Measurements from ENCODE around the gene MMP23B.
"Not testable (repeated sequence)": the region's sequence is repeated elsewhere in the genome, so short reads cannot be mapped to it uniquely, and the experiment has no call there.

The MMP23B gene

DNA sequence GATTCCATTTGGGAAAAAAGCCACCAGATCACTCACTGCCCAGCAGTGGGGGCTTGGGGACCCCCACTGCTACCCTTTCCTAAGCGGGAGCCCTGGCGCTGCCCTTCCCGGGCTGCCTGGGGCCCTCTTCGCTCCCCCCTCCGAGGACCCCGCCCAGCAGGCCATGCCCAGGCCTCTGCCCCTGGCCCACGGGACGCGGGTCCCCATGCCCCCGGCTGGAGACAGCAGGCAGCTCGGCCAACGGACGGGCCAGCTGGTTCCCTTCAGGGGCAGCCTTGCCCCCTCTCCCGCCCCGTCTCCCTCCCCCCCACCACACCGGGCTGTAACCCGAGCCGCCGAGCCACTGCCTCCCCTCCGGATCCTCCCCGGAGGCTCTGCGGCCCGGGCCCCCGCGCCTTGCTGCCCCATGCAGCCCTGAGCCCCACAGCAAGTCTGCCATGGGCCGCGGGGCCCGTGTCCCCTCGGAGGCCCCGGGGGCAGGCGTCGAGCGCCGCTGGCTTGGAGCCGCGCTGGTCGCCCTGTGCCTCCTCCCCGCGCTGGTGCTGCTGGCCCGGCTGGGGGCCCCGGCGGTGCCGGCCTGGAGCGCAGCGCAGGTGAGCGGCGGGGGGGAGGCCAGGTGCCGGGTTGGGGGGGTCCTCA is at the start of gene MMP23B:
Gene MMP23B (plus strand): TSS at position 392 of the 639 bp plus-strand sequence. CDS start 46 bp downstream, at position 438.
- DNase-seq (ENCODE audit: low read depth in 2 of 2), result no peak

DNA sequence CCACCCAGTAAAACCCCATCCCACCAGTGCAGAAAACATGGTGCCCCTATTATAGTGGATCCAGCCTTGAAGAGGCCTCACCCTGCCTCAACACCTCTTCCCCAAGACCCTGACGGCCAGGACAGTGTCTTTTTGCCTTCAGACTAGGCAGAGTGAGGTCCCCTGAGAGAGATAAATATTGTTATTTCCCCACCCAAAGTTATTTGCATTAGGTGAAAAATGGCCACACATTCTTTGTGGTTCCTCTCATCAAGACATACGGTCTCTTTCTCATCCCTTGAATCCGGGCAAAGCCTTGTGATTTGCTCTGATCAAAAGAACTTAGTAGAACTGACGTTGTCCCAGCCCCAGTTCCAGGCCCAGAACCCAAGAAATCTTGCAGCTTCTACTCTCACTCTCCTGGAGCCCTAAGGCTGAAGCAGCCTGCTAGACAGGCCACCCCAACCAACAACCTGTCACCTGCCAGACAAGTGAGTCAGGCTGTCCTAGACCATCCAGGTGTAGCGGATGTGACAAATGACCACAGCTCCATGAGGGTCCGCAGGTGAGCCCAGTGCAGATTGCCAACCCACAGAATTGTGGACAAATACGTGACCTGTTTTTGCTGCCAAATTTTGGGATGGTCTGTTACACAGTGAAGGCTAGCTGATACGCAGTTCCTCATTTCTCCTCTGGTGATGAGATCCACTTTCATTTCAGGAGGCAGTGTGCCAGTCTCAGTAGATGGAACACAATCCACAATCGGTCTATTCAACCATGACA is 49.2 kb upstream of the MMP23B start:
- DNase-seq (ENCODE audit: low read depth in 2 of 2), result no peak

DNA sequence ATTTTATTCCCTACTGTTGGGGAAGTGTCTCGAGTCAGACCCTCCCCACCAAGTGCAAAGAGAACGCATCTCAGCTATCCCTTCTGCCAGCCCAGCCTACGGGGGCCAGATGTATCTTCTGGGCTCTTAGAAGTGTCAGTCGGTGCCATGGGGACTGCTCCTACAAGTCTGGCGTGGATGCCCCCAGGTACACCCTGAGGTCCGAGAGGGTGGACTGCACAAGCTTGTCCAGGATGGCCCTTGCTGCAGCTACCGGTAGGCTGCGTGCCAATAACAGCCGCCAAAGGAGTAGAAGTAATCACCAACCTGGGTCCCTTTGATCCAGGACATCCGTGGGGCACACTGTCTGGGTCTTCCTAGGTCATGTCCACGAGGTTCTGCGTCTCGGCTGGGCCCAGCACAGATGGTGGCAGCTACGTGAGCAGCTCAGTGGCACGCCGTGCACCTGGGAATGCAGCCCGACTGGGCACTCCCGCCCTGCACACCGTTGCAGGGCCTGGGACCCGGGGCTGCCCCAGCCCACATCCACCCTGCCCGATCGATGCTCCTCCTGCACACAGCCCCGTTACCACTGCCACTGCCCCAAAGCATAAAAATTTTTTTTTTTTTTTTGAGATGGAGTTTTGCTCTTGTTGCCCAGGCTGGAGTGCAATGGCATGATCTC is 48.5 kb upstream of the MMP23B start:
- DNase-seq (ENCODE audit: low read depth in 2 of 2), result no peak

DNA sequence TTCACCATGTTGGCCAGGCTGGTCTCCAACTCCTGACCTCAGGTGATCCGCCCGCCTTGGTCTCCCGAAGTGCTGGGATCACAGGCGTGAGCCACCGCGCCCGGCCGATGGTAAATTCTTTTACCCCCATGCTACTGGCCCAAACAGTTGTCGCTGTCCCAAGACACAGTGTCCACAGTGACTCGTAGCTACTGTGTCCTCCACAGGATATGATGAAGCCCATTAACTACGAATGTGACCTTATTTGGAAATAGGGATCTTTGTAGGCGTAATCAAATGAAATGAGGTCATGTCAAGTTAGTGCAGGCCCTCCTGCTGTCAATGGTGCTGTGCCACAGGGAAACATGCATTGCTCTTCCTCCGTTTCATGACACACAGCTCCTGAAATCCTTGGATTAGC is 40.5 kb upstream of the MMP23B start:
- no peak for DNase-seq (ENCODE audit: low read depth in 2 of 2)

DNA sequence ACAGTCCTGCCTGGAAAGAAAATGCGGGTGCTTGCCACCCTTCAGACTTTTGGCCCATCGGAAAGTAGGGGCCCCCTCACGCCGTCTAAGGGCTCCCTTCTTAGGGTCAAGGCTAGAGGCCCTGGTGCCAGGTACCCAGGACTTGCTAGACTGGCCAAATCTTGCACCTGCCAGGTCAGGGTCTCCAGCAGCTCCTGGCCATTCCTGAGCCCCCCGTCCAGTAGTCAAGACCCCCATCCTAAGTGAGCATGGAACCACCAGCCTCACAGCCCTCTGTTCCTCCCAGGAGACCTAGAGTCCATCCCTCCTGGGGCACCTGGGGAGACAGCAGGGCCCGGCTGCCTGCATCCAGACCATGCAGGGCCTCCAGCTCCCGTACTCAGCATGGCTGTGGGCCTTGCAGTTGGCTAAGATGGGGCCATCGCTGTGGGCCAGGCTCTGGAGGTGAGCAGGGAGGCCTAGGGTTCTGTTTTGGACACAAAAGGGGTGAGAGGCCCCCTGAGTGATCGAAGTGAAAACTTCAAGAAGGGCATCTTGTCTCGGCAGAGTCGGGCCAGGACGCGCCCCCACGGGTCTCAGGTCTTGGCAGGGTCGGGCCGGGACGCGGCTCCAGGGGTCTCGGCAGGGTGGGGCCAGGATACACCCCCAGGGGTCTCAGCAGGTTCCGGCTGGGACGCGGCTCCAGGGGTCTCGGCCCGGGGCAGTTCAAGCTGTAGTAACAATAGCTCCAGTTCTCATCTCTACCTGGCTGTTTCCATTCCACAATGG is 38.0 kb upstream of the MMP23B start:
- no peak for DNase-seq (ENCODE audit: low read depth in 2 of 2)

DNA sequence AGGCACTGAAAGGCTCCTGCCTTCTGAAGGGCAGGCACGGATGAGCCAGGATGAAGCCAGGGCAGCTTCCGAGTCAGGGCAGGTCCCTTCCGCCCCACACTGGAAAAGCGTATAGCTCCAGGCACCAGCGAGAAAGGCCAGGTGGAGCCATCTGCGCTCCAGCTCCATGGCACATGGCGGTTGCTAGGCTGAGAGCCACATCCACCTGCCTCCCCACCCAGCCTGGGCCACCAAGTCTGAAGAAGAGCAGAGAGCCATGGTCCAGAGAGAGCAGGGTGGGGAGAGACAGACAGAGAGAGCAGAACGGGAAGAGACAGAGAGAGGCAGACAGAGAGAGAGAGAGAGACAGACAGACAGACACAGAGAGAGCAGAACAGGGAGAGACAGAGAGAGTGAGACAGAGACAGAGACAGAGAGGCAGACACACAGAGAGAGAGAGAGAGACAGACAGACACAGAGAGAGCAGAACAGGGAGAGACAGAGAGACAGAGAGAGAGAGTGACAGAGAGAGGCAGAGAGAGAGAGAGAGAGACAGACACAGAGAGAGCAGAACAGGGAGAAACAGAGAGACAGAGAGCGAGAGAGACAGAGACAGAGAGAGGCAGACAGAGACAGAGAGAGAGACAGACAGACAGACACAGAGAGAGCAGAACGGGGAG is 37.2 kb upstream of the MMP23B start:
- DNase-seq (ENCODE audit: low read depth in 2 of 2), result no peak

DNA sequence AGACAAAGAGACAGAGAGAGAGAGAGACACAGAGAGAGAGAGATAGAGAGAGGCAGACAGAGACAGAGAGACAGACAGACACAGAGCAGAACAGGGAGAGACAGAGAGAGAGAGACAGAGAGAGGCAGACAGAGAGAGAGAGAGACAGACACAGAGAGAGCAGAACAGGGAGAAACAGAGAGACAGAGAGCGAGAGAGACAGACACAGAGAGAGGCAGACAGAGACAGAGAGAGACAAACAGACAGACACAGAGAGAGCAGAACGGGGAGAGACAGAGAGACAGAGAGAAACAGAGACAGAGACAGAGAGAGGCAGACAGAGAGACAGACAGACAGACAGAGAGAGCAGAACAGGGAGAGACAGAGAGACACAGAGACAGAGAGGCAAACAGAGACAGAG is 36.6 kb upstream of the MMP23B start:
- DNase-seq (ENCODE audit: low read depth in 2 of 2), result not testable (repeated sequence)

DNA sequence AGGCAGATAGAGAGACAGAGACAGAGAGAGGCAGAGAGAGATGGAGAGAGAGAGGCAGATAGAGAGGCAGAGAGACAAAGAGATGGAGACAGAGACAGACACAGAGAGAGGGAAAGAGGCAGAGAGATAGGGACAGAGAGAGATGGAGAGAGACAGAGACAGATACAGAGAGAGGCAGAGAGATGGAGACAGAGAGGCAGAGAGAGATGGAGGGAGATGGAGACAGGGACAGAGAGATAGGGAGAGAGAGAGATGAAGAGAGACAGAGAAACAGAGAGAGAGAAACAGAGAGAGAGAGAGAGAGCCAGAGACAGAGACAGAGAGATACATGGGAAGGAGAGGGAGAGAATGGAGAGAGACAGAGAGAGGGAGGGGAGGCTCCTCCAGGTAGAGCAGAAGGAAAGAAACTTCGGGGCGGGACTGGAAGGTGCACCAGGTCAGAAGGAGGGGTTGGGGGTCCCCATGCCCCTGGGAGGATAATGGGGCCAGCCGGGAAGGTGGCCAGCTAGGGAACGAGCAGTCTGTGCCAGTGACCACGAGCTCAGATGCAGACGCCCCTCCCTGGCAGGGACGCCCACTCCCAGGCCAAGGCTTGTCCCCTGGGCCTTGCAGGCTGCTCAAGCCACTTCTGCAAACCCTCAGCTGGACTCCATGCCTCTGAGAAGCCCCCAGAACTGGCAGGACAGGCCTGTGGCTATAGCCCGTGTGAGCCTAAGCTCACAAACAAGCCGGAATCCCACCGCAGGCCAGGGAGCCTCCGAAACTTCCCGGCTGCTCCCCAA is 35.3 kb upstream of the MMP23B start:
- no peak for DNase-seq (ENCODE audit: low read depth in 2 of 2)

DNA sequence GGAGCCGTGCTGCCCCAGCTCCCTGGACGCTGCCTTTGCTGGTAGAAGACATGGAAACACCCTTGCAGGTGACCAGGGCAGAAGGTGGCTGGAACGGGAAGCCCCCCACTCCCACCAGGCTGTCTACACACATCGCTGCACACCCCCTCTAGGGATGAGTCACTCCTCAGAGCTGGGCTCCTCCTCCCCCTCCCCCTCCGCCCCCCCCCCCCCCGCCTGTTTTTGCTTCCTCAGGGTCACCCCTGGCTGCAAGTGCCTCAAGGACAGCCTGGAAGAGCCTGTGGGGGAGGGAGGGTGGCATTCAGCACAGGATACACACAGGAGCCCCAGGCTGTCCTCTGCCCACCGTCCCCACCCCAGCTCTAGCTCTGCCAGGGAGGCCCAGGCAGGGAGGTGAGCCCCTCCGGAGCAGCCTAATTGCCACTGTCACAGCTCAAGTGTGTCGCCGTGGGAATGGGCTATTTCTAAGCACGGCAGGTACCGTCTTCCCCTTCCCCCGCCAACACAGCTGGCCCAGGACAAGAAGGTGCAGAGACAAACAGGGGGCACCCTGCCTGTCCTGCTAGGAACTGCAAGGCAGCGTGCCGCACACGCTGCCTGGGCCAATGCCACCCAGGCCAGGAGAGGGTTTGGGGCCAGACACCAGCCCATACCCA is 34.6 kb upstream of the MMP23B start:
- DNase-seq (ENCODE audit: low read depth in 2 of 2), result no peak

DNA sequence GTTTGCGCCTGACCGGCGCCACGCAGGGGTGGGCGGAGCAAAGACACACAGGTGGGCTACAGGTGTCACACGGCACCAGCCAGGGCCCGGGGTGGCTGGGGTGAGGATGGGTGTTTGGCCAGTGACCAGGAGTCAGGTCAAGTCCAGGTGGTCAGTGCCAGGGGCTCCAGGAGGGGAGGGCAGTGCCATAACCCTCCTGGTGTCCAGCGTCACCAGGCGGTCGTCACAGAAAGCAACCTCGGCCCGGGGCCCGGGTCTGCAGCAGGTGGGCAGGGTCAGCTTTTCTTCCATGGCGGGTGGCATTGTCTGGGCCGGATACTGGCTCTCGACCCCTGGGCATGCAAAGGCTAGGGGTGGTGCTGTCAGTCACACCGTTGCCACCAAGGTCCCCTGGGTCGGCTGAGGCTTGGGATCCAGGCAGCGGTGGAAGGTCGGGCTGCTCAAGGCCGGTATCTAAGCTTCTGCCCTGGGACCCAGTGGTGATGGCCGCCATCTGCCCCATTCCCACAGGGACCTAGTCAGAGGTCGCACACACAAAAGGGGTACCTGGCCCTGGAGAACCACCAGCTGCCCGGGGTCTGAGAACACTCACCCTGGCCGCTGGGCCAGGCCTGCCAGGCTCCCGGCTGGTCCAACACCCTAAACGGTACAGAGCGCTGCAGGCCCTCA is 33.8 kb upstream of the MMP23B start:
- DNase-seq (ENCODE audit: low read depth in 2 of 2), result no peak

DNA sequence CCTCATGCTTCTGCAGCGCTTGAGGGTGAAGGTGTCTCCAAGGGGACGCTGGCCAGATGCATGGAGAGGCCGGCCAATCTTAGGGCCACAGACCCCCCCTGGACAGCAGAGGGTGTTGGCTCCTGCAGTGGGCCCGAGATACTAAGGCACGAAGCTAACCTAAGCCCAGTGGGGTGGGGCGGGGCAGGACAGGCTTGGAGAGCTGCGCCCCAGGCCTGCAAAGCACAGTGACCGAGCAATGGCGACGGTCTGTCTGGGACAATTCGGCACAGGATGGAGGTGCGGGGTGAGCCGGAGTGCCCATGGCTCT is 33.3 kb upstream of the MMP23B start:
- no peak for DNase-seq (ENCODE audit: low read depth in 2 of 2)

DNA sequence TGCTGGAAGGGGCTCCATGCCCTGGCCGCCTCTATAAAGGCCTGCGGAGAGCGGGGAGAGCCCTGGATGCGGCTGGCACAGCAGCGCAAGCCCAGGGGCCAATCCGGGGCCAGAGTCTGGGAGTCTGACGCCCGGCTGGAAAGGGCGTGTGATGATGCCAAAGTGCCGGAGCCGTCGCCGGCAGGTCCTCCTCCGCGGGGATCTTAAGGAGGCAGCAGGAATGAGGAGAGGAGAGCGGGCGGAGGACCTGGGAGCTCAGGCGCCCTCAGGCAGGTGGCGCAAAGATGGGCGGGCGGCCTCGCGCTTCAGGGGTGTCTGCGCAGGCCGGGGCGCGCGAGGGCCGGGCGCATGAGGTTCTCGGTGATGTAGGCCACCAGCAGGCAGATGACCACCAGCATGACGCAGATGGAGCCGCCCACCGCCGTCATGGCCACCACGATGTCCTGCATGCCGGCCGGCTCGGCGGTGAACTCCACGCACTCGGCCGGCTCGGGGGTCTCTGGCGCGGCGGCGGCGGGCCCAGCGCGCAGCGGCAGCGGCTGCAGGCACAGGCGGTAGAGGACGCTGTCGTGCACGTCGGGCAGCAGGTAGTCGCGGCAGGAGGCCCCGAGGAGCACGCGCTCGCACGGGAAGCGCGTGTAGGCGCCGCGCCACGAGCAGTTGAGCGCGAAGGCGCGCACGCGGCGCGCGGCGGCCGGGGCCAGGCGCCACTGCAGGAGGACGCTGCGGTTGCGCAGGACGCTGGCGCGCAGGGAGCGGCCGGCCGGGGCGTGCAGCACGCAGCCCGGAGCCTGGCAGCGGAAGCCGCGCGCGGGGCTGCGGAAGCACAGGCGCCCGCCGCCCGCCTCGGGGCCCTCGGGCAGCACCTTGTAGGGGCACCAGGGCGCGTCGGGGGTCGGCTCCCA is 32.7 kb upstream of the MMP23B start:
- DNase-seq (ENCODE audit: low read depth in 2 of 2), result peak in 1 of 2 donors; percentile 17

DNA sequence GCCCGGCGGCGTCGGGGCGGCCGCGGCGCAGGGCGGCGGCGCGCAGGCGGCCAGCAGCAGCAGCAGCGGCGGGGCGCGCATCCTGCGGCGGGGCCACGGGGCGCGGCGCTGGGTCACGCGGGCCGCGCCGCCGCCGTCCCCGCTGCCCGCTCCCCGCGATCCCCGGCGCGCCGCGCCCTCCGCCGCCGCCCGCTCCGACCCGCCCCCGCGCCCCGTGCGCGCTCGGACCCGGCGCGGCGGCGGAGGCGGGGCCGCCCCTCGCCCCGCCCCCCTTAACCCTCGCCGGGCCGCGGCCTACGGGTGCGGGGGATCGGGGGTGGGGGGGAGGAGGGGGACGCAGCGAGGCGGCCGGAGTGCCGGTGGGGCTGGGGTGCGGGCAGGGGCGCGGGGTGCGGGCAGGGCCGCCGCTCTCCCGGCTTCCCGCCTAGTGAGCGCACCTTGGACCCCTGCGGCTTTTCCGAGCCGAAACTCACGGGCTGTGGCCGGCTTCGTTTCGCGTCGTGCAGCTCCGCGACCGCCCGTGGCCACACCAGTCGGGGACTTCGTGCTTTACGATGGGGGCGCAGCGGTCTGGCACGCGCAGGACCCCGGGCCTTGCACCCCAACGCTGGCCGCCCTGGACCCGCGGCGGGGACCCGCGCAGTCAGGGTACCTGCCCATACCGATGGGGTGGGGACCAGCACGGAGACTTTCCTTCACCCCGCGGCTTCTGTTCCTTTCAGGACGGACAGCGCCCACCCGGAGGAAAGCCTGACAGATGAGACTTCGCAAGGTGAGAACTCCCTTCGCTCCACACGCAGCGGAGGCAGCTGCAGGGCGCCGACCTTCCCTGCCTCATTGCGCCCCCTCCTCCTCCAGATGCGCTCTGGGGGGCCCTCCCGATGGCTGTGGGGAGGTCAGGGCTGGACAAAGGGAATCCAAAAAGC is 31.8 kb upstream of the MMP23B start, which contains the start of gene FNDC10:
Gene FNDC10 (minus strand): TSS at position 201 of the 926 bp plus-strand sequence. CDS start 120 bp downstream, at position 81.
- no peak for DNase-seq (ENCODE audit: low read depth in 2 of 2)

DNA sequence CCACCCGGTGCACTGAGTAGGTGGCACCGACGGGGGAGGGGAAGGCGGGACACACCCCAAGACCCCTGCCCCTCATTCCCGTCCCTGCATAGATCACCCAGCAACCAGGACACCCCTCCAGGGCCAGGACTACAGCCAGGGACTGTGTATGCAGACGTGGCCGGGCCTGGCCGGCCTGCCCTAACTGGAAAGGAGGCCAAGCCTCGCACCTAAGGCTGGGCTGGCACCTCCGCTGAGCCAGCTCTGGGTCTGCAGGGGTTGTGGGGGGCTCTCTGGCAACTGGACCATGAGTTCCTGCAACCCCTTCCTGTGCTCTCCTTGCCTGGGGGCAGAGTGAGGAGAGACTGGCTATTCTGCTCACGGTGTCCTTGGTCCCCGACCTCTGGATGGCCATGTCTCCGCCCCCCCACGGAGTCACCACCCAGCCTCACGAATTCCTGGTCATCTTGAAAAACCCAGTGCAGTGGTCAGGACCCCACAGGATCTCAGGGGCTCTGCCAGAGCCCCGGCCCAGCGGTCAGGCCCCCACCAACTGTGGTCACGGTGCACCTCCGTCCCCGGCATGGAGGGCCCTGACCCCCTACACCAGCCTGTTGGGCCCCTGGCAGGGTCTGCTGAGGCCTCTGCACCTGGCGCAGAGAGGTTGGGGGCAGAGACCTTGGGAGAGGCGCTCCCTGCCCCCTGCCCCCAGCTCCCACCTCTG is 31.0 kb upstream of the MMP23B start:
- DNase-seq (ENCODE audit: low read depth in 2 of 2), result no peak

DNA sequence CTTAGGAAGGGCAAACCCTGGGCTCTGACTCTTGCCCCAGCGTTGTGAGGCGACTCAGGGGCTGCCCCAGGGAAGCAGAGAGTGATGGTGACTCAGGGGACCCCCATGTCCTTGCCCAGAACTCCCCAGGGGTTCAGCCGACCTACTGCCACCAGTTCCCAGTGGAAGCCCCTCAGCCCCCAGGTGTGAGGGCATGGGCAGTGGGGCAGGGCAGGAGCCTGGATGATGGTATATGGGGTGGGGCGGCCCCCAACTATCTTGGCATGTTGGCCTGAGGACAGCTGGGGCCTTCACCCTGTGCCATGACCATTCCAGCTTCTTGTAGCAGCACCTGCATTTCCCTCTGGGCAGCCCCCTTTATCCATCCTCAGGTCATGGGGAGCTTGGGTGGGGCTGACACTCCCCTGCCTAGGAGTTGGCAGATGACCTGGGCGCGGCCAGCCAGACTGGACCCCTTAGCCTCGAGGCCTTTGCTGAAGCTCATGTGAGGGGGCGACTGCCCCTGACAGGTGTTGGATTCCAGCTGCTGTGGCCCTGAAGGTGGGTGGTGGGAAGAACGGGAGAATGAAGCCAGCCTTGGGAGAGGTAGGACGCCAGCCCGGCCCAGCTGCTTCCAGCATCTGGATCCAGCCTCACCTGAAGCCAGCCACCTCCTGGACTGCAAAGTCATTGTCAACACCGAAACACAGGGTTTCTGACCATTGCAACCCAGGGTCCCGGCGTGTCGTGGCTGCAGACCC is 30.2 kb upstream of the MMP23B start:
- DNase-seq (ENCODE audit: low read depth in 2 of 2), result no peak

DNA sequence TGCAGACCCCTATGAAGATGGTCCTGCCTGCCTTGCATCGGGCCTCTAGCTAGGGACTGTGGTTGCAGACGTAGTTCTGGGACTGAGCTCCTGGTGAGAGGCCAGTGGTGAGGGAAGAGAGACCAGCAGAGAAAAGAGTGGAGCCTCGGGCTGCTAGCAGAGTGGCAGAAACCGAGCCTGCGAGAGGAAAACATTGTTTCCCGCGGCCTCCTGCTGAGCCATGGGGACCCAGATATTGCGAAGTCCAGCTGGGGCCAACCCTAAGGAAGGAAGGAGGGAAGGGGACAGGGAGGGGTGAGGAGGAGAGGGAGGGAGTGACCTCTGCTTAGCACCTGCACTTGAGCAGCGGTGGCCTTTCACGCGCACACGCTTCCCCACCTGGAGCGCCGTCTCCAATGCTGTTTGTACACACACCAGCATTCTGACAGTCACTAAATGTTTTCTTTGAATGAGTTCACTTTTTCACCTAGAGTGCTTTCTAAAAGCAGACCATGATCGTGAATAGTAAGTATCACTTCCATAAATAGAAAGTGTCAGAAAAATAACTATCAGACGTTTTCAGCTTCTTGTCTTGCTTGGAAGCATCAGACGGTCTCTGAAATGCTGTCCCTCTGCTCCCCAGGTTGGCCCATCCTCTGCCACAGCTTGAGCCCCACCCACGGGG is 29.5 kb upstream of the MMP23B start:
- no peak for DNase-seq (ENCODE audit: low read depth in 2 of 2)
